ENCODE results near the gene ZYX. TPM values are rescaled to one million over a fixed set of nuclear protein-coding genes. Genes with fewer than 3 reads are reported as not detected.
"Not testable (repeated sequence)": the region's sequence is repeated elsewhere in the genome, so short reads cannot be mapped to it uniquely, and the experiment has no call there.

ZYX gene
- polyA plus RNA-seq, 4 donors = 80.4 to 137 (median 93.0) TPM

DNA sequence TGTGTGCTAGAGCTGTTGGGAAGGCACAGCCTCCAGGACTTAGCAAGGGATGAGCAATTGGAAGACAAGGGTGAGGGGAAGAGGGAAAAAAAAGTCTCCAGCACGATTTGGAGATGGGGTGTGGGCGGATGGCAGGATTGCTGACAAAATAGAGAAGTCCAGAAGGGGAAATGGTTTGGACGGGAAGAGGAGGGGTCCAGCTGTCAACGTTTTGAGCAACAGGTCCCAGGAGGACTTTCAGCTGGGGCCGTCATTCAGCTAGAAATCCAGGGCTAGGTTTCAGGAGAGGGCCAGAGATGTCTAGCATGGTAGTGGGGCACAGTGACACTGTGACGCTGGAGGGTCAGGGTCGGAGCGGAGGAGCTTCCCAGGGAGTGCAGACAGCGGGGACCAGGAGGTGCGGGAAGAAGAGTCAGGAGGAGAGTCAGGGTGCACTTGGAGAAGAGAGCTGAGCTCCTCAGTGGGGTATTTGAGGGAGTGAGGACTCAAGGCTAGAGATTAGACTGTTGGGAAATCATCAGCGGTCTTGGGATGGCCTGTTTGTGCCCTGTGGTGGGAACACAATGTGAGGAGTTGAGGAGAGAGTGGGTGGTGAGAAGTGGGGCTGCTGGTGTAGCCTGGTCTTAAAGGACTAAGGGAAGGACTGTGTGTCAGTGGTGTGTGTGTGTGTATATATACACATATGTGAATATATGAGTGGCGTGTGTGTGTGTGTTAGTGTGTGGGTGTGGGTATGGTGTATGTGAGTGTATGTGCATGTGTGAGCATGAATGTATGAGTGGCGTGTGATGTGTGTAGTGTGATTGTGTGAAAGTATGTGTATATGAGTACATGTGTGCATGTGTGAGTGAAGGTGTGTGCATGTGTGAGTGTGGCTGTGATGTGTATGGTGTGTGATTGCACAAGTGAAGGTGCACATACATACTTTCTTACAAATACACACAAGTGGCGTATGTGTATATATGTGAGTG is 3.8 kb downstream of the ZYX start:
- no peak for DNase-seq (ENCODE audit: low read depth in 4 of 4, low spot score in 3 of 4)

DNA sequence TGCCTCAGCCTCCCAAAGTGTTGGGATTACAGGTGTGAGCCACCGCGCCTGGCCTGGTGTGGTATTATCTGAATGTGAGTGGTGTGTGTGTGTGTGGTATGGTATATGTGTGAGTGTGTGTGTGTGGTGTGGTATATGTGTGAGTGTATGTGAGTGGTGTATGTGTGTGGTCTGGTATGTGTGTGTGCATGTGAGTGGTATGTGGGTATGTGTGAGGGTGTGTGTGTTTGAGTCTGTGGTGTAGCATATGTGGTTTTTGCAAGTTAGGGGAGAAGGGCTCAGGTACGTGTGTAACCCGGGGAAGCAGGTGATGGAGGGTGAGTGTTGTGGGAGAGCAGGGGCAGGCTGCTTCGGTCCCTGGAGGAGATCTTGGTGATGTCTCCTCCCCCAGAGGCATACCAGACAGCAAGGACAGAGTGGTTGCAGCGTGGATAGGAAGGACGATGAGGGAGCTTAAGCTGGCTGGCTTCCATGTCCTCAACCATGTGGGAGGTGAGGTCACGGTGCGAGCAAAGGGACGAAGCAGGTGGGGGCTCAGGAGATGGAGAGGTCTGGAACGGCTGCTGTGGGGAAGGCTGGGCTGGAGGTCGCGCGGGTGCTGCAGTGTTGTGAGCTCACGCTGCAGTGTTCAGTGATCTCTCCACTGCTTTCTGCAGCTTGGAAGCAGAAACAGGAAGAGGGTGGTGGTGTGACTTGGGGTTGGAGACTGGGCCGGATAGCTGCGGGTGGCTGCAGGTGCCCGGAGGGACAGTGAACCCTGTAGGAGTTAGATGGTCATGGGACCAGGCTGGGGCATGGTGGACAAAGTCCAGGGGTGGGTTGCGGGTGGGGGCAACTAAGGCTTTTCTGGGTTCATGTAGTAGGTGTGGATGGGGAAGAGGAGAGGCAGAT is 5.0 kb downstream of the ZYX start:
- no peak for DNase-seq (ENCODE audit: low read depth in 4 of 4, low spot score in 3 of 4)

DNA sequence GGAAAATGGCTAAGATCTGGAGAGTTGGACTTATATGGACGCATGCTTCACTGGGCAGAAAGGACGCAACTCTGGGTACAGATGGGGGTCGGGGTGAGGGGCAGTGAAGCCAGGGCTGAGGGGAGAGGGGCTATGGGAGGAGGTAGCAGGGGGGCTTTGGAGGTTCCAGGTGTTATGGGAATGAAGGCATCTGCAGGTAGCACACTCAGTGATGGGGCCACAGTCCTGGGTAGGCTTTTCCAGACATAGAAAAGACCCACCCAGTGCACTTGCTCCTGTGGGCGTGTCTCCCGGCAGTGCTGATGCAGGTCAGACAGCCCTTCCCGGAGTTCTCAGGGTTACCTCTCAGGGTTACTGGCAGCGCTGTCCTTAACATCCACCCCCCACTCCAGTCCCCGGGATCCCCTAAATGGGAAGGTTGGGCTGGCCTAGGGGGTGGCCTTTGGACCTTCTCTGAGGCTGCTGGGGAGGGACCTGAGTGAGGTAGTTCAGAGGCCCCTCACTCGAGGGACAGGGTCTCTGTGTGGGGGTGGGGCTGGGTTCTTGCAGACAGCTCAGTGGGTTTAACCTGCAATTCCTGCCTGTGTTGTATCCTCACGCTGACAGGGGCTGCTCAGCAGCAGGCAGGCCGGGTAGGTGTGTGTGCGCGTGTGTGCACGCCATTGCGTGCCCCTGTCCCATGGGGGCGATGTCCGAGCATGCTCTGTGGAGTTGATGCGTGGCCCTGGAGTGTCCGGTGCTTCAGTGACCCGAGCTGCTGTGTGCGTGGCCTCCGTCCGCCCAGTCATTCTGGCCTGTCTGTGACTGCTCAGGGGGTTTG is 6.2 kb downstream of the ZYX start:
- no peak for DNase-seq (ENCODE audit: low read depth in 4 of 4, low spot score in 3 of 4)

DNA sequence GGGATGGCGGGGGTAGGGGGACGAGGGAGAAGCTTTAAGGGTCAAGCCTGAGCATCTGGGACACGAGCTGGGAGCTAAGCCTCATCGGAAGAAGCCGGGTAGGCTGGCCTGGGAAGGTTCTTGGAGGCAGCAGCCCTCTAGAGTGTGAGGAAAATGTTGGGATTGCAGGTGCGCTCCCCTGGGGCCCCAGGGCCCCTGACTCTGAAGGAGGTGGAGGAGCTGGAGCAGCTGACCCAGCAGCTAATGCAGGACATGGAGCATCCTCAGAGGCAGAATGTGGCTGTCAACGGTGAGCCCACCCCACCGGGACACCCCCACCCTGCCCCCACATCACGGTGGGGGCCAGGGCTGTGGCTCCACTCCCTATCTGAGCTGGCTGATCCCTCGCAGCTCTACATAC is 6.9 kb downstream of the ZYX start:
- DNase-seq (ENCODE audit: low read depth in 4 of 4, low spot score in 3 of 4) = no peak

DNA sequence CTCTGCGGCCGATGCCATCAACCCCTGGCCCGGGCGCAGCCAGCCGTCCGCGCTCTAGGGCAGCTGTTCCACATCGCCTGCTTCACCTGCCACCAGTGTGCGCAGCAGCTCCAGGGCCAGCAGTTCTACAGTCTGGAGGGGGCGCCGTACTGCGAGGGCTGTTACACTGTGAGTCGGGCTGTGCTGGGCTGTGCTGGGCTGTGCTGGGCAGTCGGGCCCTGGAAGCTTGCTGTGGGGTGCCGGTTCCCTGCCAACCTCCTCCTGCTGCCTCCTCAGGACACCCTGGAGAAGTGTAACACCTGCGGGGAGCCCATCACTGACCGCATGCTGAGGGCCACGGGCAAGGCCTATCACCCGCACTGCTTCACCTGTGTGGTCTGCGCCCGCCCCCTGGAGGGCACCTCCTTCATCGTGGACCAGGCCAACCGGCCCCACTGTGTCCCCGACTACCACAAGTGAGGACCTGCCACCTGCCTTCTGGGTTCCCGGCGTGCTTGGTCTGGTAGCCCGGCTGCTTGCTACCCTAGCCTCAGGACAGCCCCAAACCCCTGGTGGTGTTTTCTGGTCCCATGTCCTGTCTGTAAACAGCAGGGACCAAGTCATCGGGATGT is 7.5 kb downstream of the ZYX start:
- DNase-seq (ENCODE audit: low read depth in 4 of 4, low spot score in 3 of 4) = no peak

DNA sequence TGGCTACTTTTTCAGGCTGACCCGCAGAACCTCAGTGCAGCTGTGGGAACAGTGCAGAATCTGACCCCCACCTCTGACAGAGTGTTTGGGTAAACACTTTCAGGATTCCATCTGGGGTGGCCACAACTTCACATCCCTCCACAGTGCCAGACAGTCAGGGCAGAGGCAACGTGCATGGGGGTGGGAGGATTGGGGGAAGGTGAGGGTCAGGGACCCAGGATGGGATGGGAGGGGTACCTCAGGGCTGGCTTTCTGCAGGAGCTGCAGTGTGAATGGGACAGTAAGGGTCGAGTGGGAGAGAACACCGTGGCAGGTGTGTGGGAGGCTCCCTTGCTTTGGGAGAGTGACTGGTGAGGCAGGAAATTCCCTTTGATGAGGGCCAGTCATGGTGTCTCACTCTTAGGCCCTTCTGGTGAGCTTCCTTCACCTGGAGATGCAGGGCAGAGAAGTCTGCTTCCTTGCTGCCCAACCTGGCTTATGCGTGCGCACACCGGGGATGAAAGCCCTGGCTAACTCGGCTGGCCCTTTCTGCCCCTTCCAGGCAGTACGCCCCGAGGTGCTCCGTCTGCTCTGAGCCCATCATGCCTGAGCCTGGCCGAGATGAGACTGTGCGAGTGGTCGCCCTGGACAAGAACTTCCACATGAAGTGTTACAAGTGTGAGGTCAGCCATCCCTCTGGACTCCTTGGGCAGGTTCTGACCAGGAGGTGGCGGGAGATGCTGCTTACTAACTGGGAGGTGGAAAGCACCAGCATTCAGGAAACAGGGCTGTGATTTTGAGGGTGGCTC is 8.4 kb downstream of the ZYX start:
- DNase-seq (ENCODE audit: low read depth in 4 of 4, low spot score in 3 of 4) = no peak

DNA sequence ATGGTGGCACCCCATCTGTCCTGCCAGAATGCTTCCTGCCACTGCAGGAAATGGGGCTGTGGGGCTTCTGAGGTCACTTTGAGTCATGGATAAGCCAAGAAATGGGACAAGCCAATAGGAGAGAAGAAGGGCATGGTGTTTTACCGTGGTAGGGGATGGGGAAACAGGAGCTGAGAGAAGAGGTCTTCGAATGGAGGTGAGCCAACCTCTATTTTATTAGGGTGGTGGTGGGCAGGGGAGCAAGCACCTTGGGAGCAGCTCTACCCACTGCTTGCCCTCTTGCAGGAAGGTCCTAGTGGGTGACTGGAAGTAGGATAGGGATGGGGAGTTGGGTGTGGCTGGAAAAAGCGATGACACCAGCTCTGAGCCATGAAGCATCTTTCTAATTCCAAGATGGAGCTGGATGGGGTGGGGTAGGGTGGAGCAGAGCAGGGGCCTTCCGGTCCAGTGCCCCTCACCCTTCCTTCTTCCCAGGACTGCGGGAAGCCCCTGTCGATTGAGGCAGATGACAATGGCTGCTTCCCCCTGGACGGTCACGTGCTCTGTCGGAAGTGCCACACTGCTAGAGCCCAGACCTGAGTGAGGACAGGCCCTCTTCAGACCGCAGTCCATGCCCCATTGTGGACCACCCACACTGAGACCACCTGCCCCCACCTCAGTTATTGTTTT is 9.1 kb downstream of the ZYX start:
- no peak for DNase-seq (ENCODE audit: low read depth in 4 of 4, low spot score in 3 of 4)

DNA sequence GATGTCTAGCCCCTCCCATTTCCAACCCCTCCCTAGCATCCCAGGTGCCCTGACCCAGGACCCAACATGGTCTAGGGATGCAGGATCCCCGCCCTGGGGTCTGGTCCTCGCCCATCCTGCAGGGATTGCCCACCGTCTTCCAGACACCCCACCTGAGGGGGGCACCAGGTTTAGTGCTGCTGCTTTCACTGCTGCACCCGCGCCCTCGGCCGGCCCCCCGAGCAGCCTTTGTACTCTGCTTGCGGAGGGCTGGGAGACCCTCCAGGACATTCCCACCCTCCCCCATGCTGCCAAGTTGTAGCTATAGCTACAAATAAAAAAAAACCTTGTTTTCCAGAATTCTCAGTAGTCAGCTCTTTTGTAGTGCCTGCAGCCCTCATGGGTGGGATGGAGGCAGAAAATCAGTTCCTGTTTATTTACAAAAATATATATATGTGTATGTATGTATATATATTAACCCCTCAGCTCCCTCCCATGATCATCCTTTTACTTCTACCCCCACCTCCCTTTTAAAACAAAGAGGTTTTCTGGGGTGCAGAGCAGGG is 9.7 kb downstream of the ZYX start:
- DNase-seq (ENCODE audit: low read depth in 4 of 4, low spot score in 3 of 4) = no peak

DNA sequence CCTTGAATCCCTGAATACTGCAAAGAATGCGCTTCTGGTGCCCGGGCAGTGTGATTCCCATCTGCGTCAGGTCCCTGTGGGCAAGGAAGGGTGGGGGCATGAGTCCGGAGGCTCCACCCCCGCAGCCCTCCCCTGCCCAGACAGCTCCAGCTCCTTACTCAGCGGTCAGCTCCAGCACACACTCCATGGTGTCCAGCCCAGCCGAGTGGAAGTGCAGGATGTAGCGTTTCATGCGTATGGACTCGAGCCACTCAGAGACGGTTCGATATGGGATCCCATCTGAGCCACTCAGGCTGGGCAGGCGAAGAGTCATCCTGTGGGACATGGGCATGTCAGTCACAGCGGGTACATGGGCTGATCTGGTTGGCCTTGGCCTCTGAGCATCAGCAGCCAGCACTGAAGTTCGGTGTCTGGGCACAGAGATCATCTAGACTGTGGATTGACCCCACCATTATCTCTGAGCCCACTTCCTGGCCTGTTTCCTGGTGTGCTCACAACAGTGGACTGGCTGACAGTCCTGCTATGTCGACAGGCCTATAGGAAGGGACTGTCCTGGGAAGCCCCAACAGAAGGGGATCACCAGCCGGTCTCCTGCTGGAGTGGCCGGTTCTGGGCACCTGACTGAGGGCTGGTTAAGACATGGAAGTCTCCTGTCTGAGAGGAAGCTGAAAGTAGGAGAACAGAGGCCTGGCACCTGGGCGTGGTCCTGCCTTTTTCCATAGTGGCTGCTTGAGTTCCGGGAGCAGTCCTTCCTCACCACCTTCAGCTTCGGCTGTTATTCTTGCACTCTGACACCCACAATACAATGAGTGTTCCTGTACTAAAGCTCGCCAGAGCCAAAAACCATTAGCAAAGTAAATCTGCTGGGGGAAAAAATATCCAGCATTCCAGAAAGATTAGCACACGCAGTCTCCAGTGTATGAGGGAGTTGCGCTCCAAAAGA is 10.6 kb downstream of the ZYX start:
- no peak for DNase-seq (ENCODE audit: low read depth in 4 of 4, low spot score in 3 of 4)

DNA sequence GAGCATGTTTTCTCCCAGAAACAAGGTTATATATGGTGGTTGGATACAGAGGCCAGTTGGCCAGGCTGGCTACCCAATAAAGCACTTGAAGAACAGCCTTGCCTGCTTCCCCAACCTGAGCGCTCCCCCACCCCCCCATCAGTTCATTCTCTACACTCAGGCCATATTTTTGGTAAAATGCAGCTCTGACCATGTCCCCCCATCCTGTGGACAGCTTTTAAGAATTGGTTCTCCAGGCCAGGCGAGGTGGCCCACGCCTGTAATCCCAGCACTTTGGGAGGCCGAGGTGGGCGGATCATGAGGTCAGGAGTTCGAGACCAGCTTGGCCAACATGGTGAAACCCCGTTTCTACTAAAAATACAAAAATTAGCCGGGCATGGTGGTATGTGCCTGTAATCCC is 11.3 kb downstream of the ZYX start:
- not testable (repeated sequence) for DNase-seq (ENCODE audit: low read depth in 4 of 4, low spot score in 3 of 4)

DNA sequence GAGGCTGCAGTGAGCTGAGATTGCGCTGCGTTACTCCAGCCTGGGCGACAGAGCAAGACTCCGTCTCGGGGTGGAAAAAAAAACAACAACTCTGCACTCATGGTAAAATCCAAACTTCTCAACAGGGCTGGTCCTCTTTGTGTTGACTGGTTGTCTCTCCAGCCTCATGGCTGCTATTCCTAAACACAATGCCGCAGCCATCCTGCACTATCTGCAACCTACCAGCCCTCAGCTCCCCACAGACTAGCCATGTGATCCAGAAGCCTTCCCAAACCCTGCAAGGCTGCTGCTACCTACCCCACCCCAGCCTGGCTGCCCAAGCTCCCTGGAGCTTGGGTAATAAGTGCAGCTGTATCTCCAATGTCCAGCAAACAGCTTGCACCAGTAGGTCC is 11.7 kb downstream of the ZYX start:
- no peak for DNase-seq (ENCODE audit: low read depth in 4 of 4, low spot score in 3 of 4)

DNA sequence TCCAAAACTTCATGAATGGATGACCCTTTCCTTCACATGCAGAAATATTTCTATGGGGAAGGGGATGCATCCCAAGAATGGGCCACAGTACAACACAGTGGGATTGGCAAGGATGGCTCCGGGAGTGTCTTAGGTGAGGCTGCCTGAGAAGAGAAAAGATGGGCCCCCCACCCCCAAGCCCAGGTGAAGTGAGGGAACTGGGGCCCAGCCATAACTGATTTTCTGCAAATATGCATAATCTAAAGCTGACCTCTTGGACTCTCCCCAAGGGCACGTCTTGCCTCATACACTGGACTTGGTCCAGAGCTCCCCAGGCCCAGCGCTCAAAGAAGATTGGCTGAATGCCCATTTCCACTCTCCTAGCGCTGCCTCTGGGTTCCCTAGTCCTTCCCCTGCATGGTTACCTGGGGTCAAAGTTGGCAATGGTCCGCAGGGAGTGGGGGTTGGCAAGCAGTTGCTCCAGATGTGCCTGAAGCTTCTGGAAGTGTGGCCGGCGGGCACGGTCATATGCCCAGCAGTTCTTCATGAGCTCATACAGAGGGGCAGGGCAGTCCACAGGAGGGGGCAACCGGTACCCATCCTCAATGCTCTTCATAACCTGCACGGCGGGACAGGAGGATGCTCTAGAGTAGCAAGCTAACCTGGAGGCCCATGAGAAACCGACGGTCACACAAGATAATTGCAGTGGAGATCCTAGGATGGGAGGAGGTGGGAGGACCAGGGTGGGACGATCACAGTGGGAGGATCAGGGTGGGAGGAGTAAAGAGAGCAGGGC is 12.3 kb downstream of the ZYX start:
- no peak for DNase-seq (ENCODE audit: low read depth in 4 of 4, low spot score in 3 of 4)

DNA sequence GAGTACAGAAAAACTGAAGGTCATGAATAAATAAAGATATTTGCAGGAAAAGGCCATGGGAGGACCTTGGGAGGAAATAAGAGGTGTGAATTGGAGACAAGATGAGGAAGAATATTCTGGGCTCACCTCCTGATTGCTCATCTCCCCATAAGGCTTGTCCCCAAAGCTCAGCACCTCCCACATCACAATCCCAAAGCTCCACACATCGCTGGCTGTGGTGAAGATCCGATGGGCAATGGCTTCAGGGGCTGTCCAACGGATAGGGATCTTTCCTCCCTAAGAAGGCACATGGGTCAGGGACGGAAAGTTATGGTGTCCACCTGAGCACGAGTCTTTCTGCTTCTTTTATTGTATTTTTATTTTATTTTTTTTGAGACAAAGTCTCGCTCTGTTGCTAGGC is 12.9 kb downstream of the ZYX start:
- no peak for DNase-seq (ENCODE audit: low read depth in 4 of 4, low spot score in 3 of 4)

DNA sequence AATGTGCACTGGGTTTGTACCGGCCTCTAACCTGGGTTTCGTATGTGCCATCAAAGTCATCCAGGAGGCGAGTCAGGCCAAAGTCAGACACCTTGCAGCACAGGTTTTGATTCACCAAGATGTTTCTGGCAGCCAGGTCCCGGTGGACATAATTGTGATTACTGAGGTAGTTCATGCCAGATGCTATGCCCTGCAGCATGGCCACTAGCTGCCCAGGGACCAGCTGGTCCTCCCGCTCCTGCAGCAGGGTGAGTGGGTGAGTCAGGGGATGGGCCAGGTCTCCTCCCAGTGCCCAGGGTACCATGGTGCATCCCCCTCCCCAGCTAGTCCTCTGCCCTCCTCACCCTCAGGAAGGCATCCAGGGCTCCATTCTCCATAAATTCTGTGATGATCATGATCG is 13.6 kb downstream of the ZYX start:
- DNase-seq (ENCODE audit: low read depth in 4 of 4, low spot score in 3 of 4) = no peak

DNA sequence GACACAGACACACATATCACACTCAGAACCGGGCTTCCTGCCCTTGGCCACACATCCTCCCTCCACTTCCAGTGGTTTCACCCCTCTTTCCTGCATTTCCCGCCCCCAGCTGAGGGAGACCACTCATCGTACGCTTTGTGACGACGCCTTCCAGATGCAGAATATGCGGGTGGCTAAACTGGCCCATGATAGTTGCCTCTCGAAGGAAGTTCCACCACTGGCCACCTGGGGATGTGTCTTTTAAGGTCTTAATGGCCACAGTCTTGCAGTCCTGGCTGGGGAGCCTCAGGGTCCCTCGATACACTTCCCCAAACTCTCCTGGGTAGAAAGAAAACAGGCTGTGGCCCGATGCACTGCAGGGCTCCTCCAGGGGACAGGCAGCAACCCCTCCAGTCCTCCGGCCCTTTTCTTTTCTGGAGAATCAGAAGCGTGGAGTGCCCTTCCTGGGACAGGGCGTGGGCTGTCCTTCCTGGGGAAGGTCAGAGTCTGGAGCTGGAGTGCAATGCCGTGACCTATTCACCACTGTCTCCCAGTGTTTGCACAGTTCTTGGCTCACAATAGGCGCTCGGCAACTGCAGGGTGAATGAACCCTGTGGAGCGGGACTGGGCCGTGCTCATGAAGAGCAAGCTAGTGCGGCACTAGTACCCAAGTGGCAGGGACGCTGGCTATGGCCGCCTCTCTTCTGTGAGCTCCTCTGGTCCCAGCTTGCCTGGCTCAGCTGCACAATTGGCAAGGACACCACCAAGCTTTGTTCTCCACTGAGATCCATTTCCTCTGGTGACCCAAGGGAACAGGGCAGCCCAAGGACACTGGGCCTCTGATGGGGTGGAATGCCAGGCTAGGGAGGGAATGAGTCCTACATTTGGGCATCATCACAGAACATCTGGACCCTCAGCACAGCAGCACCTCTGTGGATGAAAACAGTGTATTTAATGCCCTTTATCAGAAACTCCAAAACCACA is 14.3 kb downstream of the ZYX start:
- DNase-seq (ENCODE audit: low read depth in 4 of 4, low spot score in 3 of 4) = no peak

DNA sequence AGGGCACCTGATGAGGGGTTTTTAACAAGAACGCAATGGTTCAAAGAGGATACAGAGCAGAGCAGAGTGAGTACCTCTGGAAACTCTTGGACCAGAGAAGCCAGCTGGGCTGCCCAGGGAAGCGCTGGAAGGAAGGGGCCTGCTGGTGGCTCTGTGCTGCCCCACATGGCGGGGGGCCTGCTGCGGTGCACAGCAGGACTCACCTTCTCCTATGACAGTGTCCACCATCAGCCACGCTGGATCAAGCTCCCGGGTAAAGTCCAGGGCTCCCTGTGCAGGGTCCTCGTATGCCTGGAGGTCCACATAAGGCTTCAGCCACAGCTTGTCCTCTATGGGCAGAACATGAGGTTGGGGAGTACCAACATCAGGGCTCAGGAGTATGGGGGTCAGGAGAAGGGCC is 15.0 kb downstream of the ZYX start:
- DNase-seq (ENCODE audit: low read depth in 4 of 4, low spot score in 3 of 4) = no peak
